RWPE2 (cell line): ENCODE results near the gene CCL20.

Source experiments
- ATAC-seq: fragments of 200-7000 bp; cut with Tn5 transposase; 3 replicates; pipeline ENCODE4 v1.9.1; 2021; ENCODE audit warnings: low read depth
- DNase-seq: peaks from one replicate; pipeline ENCODE4 v3.0.0-alpha.2; 2020; ENCODE audit warnings: low spot score
- H3K27ac ChIP-seq: fragments of 450-650 bp; 2 replicates; pipeline ENCODE4 v1.5.1; 2017; ENCODE audit warnings: mild to moderate bottlenecking; ENCODE audit not compliant: poor library complexity, severe bottlenecking
- H3K27me3 ChIP-seq: fragments of 250-450 bp; sonication (Bioruptor Pico); 2 replicates; pipeline ENCODE4 v1.5.1; 2021; ENCODE audit warnings: mild to moderate bottlenecking, moderate library complexity; ENCODE audit not compliant: insufficient read depth, poor library complexity, severe bottlenecking
- H3K36me3 ChIP-seq: fragments of 250-450 bp; sonication (Bioruptor Pico); 2 replicates; pipeline ENCODE4 v1.5.1; 2020; ENCODE audit warnings: low read depth, mild to moderate bottlenecking, moderate library complexity
- H3K4me1 ChIP-seq: fragments of 250-450 bp; sonication (Bioruptor Pico); 2 replicates; pipeline ENCODE4 v1.5.1; 2021; ENCODE audit warnings: mild to moderate bottlenecking, moderate library complexity; ENCODE audit not compliant: insufficient read depth, poor library complexity, severe bottlenecking
- H3K4me3 ChIP-seq: fragments of 250-450 bp; sonication (Bioruptor Pico); 2 replicates; pipeline ENCODE4 v1.5.1; 2021; ENCODE audit warnings: mild to moderate bottlenecking, moderate library complexity; ENCODE audit not compliant: severe bottlenecking
- H3K9me3 ChIP-seq: fragments of 250-450 bp; sonication (Bioruptor Pico); 2 replicates; pipeline ENCODE4 v1.5.1; 2021; ENCODE audit warnings: mild to moderate bottlenecking, moderate library complexity; ENCODE audit not compliant: severe bottlenecking
- CTCF ChIP-seq: fragments of 450-650 bp; IDR thresholded peaks from one replicate; pipeline ENCODE4 v1.5.1; 2017; ENCODE audit warnings: mild to moderate bottlenecking, moderate library complexity; ENCODE audit not compliant: poor library complexity, severe bottlenecking

CCL20 gene

GRCh38 chr2:227772932-227773331 lies 40.7 kb upstream of the CCL20 start:
- no peak for TF ChIP-seq CTCF
- H3K9me3 ChIP-seq = no peaks in the 10 kb centered on the region
- no peak overlapping the region for H3K27ac ChIP-seq
- ATAC-seq = no peak
- H3K4me3 ChIP-seq = no peak overlapping the region
- no peaks in the 10 kb centered on the region for H3K27me3 ChIP-seq
- no peak for DNase-seq
- no peaks in the 10 kb centered on the region for H3K36me3 ChIP-seq
- no peaks in the 10 kb centered on the region for H3K4me1 ChIP-seq

- Histone ChIP-seq H3K27ac (no peak overlapping the region), H3K36me3 (no peaks in the 10 kb centered on the region), H3K4me1 (no peaks in the 10 kb centered on the region), H3K4me3 (no peak overlapping the region), H3K9me3 (no peaks in the 10 kb centered on the region), H3K27me3 (no peaks in the 10 kb centered on the region)
- DNase-seq = no peak
- no peak for ATAC-seq
- TF ChIP-seq CTCF = no peak
These were observed 39.5 kb upstream of the CCL20 start for GRCh38 chr2:227774011-227774624.

GRCh38 chr2:227774895-227775842 lies 38.5 kb upstream of the CCL20 start:
- H3K4me3 ChIP-seq = no peak overlapping the region
- ATAC-seq (no peak), DNase-seq (no peak)
- TF ChIP-seq CTCF = no peak
- H3K4me1 ChIP-seq = no peaks in the 10 kb centered on the region
- no peaks in the 10 kb centered on the region for H3K27me3 ChIP-seq
- H3K27ac ChIP-seq = no peak overlapping the region
- no peaks in the 10 kb centered on the region for H3K36me3 ChIP-seq
- H3K9me3 ChIP-seq = no peaks in the 10 kb centered on the region

- no peaks in the 10 kb centered on the region for H3K36me3 ChIP-seq
- H3K27me3 ChIP-seq = no peaks in the 10 kb centered on the region
- H3K27ac ChIP-seq = no peak overlapping the region
- no peaks in the 10 kb centered on the region for H3K9me3 ChIP-seq
- TF ChIP-seq CTCF = no peak
- ATAC-seq (no peak), DNase-seq (no peak)
- no peak overlapping the region for H3K4me3 ChIP-seq
- no peaks in the 10 kb centered on the region for H3K4me1 ChIP-seq
These were observed 32.5 kb upstream of the CCL20 start for GRCh38 chr2:227780981-227781615.
